GM12874 (cell line): ENCODE data around the gene ATF6B.

Source experiments
- TF ChIP-seq, protein P1 (sequence below): IDR thresholded peaks from 2 replicates; pipeline ENCODE4 v1.5.1; 2011; ENCODE audit warnings: low read depth, mild to moderate bottlenecking, control low read depth, low read length, moderate library complexity; ENCODE audit not compliant: insufficient read depth

The ATF6B gene

DNA sequence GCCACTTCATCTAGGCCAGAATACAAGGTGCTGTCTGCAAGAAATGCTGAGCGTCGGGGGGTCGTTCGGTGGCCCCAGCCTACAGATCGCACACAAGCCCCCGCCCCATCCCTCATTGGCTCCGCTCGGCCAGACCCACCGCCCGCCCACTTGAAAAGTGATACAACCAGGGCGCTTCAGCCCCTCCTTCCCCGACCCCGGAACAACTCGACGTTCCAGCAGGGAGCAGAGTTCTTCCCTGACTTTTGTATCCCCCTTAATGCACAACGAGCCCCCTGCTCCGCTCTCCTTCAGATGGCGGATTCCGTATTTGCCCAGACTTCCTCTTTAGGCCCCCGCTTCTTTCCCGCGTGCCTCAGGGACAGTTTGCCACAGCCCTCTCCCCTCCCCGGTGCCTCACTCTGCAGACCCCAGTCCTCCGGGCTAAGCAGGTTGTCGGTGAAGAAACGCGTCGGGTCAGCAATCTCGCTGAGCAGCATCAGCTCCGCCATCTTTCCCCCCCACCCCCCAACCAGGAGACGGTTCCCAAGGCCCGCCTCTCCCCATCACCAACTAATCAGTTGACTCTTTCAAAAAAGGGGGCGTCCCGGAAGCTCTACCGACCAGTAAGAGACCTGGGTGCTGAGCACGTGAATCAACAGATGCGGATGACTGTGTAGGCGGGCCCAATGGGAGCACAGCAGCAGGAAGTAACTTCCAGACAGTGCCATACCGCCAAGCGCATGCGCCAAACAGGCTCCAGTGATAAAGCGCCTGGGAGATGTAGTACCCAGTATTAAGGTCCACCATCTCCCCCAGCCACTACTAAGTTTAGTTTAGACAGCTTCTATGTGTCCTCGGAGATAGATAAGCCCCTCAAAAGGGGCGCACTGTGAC, at the start of gene ATF6B:
Gene ATF6B (minus strand): TSS at position 530 of the 876 bp plus-strand sequence. CDS start 39 bp downstream, at position 491.
- TF ChIP-seq, protein P1, sequence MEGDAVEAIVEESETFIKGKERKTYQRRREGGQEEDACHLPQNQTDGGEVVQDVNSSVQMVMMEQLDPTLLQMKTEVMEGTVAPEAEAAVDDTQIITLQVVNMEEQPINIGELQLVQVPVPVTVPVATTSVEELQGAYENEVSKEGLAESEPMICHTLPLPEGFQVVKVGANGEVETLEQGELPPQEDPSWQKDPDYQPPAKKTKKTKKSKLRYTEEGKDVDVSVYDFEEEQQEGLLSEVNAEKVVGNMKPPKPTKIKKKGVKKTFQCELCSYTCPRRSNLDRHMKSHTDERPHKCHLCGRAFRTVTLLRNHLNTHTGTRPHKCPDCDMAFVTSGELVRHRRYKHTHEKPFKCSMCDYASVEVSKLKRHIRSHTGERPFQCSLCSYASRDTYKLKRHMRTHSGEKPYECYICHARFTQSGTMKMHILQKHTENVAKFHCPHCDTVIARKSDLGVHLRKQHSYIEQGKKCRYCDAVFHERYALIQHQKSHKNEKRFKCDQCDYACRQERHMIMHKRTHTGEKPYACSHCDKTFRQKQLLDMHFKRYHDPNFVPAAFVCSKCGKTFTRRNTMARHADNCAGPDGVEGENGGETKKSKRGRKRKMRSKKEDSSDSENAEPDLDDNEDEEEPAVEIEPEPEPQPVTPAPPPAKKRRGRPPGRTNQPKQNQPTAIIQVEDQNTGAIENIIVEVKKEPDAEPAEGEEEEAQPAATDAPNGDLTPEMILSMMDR, result no peak

DNA sequence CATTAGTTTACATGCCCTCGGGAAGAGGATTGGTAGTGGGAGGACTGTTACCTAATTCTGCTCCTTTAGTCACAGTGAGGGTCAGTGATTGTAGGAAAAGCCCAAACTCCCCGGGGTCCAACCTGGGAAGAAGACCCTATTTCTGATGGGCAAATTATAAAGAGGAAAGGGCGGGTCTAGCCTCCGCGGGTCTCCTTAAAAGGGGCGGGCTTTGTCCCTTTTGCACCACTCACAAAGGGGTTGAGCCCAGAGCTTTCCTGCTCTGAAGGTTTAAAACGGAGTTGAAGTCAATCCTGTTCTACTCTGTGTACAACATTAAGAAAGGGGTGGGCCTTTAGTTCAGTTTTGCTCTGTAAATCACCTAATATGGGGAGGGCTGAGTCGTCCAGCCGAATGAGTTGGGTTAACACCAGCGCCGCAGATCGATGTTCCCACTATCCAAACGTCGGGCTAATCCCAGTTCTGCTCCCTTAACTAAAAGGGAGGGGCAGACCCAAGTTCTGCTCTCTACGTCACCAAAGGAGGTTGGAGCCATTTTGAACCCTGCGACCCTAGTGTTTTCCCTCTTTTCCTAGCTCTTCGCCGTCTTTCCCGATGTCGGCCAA, 49.2 kb upstream of the ATF6B start:
- TF ChIP-seq, protein P1, result no peak

DNA sequence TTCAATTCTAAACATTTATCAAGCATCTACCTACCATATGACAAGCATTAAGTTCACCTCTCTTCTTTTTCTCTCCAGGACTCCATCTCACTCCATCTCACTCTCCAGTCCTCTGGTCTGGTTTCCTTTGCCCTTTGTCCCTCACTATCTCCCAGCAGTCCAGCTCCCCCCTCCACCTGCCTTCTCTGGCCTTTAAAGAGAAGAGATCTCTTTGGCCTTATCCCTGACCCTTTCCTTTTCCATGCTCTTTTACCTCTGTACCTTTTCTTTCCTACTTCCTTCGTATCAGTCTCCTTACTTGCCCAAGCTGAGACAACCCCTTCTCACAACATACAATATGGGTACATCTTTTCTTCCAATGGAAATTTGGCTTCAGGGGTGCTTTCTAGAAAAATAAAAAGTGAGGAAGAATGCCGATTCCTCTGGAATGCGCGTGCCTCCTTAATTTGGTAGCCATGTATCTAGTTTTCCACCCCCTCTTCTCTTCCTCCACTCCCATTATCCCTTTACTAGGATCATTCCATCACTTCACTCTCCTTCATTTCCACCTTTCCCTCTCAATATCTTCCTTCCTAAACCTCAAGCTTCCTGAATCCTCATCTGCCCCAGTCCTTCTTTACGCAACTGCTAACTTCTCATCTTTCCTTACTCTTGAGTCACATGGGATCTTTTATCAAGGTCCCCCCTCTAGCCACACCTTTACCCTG, 48.6 kb upstream of the ATF6B start:
- TF ChIP-seq, protein P1, result no peak

GRCh38 chr6:32175711-32176475, 47.8 kb upstream of the ATF6B start, which contains the start of gene AGPAT1:
TSS of gene AGPAT1 (minus strand) at chr6:32176084. CDS start at chr6:32171496, 4,588 bp downstream.
- TF ChIP-seq, protein P1, result no peak

DNA sequence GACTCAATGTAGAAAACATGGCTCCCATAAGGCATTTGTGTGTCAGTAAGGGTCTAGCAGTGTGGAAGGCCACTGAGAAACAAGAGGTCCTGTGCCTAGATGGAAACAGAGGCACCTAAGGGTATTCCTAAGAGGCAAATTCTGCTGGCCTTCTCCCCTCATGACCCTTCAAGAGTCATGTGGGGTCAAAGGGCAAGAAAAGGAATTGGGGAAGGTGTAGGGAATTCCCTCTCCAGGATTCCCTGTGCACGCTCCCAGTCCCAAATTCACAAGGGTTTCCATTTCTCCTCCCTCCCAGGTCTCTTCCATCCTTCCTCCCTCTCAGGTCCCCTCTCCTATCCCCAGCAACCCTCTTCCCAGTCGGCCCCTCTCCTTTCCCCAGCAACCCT, 47.3 kb upstream of the ATF6B start:
- TF ChIP-seq, protein P1, result no peak

GRCh38 chr6:32174416-32174815, 46.4 kb upstream of the ATF6B start:
- TF ChIP-seq, protein P1, result no peak
